Measurements from ENCODE around the gene FZD2.
"Not testable (repeated sequence)": the region's sequence is repeated elsewhere in the genome, so short reads cannot be mapped to it uniquely, and the experiment has no call there.

Gene FZD2

DNA sequence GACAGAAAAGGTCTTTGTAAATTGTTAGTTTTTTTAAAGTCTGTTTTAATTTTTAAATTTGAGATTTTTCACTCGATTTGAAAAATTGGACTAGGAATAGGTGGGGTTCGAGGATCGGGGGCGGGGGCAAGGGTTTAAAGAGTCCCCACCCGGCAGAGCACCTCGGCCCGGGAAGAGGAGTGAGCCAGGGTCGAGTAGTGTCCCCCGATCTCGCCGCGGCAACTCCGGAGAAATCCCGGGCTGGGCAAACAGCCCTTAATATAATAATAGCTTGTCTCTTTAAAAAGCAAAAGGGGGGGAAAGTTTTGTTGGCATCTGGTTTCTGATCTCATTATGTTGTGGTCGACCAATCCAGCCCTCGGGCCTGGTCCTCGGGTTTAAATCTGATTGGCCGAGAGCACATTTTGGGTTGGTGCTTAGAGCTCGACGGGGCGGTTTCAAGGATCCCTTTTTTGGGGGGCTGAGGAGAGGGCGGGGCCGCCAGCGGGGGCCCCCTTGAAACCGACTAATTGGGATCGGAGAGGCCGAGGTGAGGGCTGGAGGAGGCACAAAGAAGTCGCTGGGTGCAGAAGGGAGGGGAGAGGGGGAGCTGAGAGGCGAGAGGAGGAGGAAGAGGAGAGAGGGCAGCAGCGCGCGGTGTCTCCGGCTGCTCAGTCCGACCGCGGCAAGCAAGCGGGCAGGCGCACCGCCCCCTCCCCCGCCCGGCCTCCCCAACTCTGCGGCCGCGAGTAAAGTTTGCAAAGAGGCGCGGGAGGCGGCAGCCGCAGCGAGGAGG is at the start of gene FZD2:
Gene FZD2 (plus strand): TSS at position 653 of the 775 bp plus-strand sequence. CDS start 205 bp downstream, outside the sequence.
- Histone ChIP-seq H3K36me3 (ENCODE audit: insufficient read depth, low read length) (no peaks in the 10 kb centered on the region), H3K4me1 (ENCODE audit: insufficient read depth, low read length) (peaks cover 22% of the 10 kb centered on the region), H3K9ac (ENCODE audit: low read depth, low read length) (peak within 1 kb of the TSS; percentile 77), H3K9me3 (ENCODE audit: control insufficient read depth, insufficient read depth, low read length) (no peaks in the 10 kb centered on the region)

DNA sequence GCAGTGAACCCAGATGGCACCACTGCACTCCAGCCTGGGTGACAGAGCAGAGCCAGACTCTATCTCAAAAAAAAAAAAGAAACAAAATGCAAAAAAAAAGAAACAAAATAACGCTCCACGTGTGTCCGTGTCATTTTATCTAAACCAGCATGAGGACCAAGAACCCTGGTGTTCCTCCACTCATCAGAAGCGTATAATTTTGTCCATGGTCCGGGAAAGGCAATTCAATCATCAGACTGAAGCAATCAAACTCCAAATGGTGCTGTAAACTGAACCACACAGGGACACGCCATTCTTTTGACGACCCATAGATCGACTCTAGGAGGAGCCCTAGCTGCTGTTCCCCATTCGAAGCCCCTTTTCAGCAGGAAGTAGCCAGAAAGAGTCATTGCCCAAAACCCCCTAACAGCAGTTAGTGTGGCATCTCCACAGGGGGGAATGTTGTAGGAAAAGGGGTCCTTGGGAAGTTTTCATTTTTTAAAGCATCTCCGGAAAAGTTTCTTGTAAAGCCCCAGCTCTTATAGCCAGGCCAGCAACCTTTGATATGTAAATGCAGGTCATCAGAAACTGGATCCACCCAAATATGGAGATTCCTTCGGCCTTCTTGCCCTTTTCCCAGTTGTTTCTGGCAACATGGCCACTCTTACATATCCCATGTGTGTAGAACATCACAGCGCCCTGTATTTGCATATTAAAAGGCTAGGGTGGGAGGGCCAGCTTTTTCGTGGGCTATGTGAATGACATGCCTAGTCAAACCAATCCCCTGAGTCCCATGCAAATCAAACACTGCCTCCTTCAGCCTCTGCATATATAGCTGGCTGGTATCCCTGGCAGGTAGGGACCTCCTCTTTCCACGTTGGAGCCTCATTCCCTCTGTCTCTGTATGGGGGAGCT is 45.8 kb upstream of the FZD2 start:
- H3K36me3 ChIP-seq (ENCODE audit: insufficient read depth, low read length); H3K4me1 ChIP-seq (ENCODE audit: insufficient read depth, low read length); H3K9me3 ChIP-seq (ENCODE audit: control insufficient read depth, insufficient read depth, low read length): not testable (repeated sequence)
- H3K9ac ChIP-seq (ENCODE audit: low read depth, low read length): peak overlapping the region; percentile 53

DNA sequence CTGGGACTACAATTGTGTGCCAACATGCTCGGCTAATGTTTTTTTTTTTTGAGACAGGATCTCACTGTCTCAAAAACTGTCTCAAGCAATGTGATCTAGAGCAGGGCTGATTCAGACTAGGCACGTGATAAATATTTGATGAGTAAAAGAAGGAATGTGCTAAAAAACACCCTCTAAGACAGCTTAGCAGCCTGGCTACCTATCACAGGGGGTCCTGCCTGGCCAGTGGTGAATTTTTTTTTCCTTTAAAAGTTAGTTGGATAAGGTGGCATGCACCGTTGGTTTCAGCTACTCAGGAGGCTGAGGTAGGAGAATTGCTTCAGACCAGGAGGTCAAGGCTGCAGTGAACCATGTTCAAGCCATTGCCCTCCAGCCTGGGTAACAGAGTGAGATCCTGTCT is 39.3 kb upstream of the FZD2 start:
- Histone ChIP-seq H3K4me1 (ENCODE audit: insufficient read depth, low read length) (no peaks in the 10 kb centered on the region), H3K36me3 (ENCODE audit: insufficient read depth, low read length) (no peaks in the 10 kb centered on the region), H3K9ac (ENCODE audit: low read depth, low read length) (no peak overlapping the region), H3K9me3 (ENCODE audit: control insufficient read depth, insufficient read depth, low read length) (no peaks in the 10 kb centered on the region)

DNA sequence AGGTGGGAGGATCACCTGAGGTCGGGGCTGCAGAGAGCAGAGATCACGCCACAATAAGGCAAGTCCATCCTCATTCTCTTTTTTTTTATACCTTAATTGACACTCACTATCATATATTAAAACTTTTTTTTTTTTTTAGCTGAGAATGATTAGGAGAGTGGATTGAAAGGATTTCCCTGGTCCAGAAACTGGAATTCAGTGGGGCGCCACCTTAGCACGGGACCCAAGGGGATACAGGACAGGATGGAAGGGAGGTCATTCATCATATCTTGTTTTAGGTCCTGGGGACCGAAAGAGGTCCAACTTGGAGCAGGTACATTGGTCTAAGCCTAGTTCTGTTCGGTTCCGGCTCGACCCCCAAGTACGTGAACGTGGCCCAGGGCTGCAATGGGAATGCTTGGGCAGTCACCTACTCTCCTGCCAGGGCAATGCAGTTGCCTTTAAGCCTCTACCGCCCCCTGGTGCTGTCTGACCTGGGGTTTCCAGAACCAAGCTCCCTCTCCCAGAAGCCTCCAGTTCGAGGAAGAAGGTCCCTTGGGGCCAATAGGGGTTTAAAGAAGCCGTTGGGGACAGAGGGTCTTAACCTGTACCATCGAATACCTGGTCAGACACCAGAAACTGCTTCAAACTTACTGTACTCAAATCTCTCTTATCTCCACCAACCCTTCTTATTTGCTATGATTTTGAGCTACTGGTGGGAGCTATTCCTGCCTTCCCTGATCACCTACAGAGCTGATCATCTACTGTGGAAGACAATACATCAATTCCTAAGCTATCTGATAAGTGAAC is 34.2 kb upstream of the FZD2 start:
- Histone ChIP-seq H3K9ac (ENCODE audit: low read depth, low read length) (no peak overlapping the region), H3K36me3 (ENCODE audit: insufficient read depth, low read length) (no peaks in the 10 kb centered on the region), H3K4me1 (ENCODE audit: insufficient read depth, low read length) (no peaks in the 10 kb centered on the region), H3K9me3 (ENCODE audit: control insufficient read depth, insufficient read depth, low read length) (0 out of 2 replicates have a peak, but pooled peaks cover 5% of the 10 kb centered on the region)

DNA sequence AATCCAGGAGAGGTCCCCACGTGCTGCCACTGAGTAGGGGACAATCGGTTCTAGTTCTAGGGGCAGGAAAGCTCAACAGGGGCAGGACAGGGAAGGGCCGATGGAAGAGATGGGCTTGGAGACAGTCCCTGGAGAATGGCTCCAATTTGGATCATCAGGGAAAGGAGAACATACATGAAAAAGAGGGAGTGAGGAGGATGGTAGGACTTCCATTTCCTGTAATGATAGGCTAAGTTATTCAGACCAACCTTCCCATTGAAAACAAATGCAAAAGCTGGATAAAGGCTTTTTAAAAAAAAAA is 33.7 kb upstream of the FZD2 start:
- Histone ChIP-seq H3K9ac (ENCODE audit: low read depth, low read length) (no peak overlapping the region), H3K9me3 (ENCODE audit: control insufficient read depth, insufficient read depth, low read length) (0 out of 2 replicates have a peak, but pooled peaks cover 5% of the 10 kb centered on the region), H3K36me3 (ENCODE audit: insufficient read depth, low read length) (no peaks in the 10 kb centered on the region), H3K4me1 (ENCODE audit: insufficient read depth, low read length) (no peaks in the 10 kb centered on the region)

DNA sequence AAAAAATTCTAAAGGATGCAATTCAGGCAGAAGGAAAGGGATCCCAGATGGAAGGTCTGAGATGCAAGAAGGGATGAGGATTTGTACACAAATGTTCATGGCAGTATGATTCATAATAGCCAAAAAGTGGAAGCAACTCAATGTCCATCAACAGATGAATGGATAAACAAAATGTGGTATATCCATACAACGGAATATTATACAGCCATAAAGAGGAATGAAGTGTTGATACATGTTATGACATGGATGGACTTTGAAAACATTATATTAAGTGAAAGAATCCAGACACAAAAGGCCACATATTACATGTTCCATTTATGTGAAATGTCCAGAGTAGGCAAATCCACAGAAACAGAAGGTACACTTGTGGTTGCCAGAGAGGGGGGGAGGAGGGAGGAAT is 30.2 kb upstream of the FZD2 start:
- Histone ChIP-seq H3K4me1 (ENCODE audit: insufficient read depth, low read length) (no peaks in the 10 kb centered on the region), H3K9me3 (ENCODE audit: control insufficient read depth, insufficient read depth, low read length) (0 out of 2 replicates have a peak, but pooled peaks cover 5% of the 10 kb centered on the region), H3K36me3 (ENCODE audit: insufficient read depth, low read length) (no peaks in the 10 kb centered on the region), H3K9ac (ENCODE audit: low read depth, low read length) (no peak overlapping the region)

DNA sequence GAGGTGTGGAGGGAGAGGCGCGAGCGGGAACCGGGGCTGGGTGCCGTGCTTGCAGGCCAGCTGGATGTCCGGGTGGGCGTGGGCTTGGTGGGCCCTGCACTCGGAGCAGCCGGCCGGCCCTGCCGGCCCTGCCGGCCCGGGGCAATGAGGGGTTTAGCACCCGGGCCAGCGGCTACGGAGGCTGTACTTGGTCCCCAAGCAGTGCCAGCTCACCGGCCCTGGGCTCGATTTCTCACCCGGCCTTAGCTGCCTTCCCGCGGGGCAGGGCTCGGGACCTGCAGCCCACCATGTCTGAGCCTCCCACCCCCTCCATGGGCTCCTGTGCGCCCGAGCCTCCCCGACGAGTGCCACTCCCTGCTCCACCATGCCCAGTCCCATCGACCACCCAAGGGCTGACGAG is 29.3 kb upstream of the FZD2 start:
- Histone ChIP-seq H3K4me1 (ENCODE audit: insufficient read depth, low read length) (no peaks in the 10 kb centered on the region), H3K9me3 (ENCODE audit: control insufficient read depth, insufficient read depth, low read length) (0 out of 2 replicates have a peak, but pooled peaks cover 5% of the 10 kb centered on the region), H3K9ac (ENCODE audit: low read depth, low read length) (no peak overlapping the region), H3K36me3 (ENCODE audit: insufficient read depth, low read length) (no peaks in the 10 kb centered on the region)

DNA sequence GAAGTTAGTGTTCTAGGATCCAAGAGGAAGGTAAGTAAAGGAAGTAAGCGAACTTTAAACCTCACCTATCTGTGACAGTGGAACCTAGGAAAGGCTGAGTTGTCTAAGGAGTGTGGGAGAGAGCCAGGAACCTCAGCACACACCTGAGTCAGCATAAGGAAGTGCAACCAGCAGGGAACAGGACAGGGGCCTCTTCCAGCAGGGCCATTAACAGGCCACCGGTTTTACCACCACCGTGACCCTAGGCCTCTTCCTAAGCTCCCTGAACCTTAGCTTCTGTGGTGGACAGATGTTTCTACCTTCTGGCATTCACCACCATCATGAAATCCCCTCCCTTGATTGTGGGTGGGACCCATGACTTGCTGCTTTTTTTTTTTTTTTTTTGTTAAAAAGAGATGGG is 27.4 kb upstream of the FZD2 start:
- H3K4me1 ChIP-seq (ENCODE audit: insufficient read depth, low read length): peaks cover 6% of the 10 kb centered on the region; the same call in 1 of the 2 replicates
- no peaks in the 10 kb centered on the region for H3K36me3 ChIP-seq (ENCODE audit: insufficient read depth, low read length)
- H3K9ac ChIP-seq (ENCODE audit: low read depth, low read length): no peak overlapping the region

DNA sequence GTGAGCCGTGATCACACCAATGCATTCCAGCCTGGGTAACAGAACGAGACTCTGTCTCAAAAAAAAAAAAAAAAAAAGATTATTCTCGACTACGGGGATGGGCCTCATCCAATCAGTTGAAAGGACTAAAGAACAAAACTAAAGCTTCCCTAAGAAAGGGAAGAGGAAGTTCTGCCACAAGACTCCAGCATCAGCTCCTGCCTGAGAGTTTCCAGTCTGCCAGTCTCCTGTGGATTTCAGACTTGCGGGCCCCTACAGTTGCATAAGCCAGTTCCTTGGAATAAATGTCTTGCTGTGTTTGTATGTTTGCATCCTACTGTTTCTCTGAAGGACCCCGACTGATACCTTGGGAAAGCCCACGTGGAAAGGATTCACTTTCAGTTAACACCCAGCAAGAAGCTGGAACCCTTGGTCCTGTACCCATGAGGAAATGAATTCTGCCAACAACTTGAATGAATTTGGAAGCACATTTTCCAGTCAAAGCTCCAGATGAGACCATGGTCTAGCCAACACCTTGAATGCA is 26.3 kb upstream of the FZD2 start:
- Histone ChIP-seq H3K9ac (ENCODE audit: low read depth, low read length) (no peak overlapping the region), H3K4me1 (ENCODE audit: insufficient read depth, low read length) (peaks cover 10% of the 10 kb centered on the region), H3K9me3 (ENCODE audit: control insufficient read depth, insufficient read depth, low read length) (0 out of 2 replicates have a peak, but pooled peaks cover 5% of the 10 kb centered on the region), H3K36me3 (ENCODE audit: insufficient read depth, low read length) (no peaks in the 10 kb centered on the region)

More for the DNA sequence above, 27.4 kb upstream of the FZD2 start:
- 0 out of 2 replicates have a peak, but pooled peaks cover 5% of the 10 kb centered on the region for H3K9me3 ChIP-seq (ENCODE audit: control insufficient read depth, insufficient read depth, low read length)

DNA sequence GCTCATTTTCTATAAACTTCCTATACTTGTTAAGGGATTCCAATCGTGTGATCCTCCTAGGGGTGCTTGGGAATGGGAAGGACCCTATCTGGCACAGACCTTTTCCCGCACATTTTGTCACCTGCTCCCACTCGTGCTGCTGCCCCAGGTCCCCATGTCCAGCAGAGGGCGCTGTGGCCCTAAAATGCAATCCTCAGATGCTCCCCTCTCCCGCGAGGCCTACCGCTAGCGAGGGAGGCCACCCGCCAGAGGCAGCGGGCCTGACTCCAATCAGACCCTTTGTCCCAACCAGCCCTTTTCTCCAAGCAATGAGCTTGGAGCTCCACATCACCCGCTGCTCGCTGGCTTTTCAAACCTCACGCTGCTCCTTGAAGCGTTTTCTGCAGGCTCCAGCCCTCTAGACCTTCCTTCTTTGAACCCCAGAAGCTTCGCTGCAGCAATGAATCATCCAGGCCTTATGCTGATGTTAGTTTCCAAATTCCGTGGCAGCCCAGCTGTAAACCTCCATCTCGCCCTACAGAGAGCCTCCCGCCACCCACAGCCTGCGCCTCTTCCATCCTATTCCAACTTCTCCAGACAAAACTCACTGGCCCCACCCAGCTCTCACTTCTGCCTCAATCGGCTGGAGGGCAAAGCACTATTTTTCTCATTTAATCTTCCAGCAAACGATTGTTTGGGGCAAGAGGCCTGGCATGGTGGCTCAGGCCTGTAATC is 23.6 kb upstream of the FZD2 start:
- H3K4me1 ChIP-seq (ENCODE audit: insufficient read depth, low read length): peaks cover 20% of the 10 kb centered on the region
- no peaks in the 10 kb centered on the region; the same call in 1 of the 2 replicates for H3K9me3 ChIP-seq (ENCODE audit: control insufficient read depth, insufficient read depth, low read length)
- peak overlapping the region; percentile 4; the same call in 1 of the 2 replicates for H3K9ac ChIP-seq (ENCODE audit: low read depth, low read length)
- no peaks in the 10 kb centered on the region for H3K36me3 ChIP-seq (ENCODE audit: insufficient read depth, low read length)

DNA sequence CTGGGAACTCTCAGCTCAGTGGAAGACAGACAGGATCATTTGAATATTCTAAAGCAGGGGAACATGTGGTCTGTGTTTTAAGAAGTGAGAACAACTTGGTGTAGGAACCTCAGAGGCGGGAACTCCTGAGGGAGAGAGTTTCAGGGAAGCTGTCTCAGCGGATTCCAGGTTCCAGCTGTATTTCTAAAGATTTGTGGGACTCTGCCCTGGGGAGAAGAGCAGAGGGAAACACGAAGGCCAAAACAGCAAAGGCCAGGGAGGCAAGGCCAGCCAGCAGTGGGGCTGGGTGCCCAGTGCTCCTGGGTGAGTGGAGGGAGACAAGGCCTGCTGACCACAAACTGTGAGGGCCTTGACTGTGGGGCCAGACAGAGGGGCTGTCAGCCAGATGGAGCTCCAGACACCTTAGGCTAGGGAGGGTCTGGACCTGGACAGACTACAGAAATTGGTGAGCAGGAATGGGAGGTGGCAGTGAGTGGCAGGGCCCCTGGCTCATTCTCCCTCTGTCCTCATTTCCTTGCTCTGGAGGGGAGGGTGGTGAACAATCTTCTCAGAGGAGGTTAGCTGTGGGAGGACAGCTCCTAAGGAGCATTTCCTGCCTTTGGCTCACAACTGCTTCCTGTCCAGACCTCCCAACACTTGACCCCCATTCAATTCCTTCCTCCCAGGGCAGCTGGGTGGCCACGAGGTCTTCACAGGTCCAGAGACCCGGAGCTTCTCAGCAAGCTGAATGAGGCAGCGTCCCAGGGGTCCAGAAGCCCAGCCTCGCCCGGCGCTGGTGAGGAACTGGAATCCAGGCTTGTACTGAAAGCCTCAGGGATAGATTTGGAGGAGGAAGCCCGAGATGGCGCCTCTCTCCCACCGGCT is 21.0 kb upstream of the FZD2 start:
- Histone ChIP-seq H3K36me3 (ENCODE audit: insufficient read depth, low read length) (no peaks in the 10 kb centered on the region), H3K9me3 (ENCODE audit: control insufficient read depth, insufficient read depth, low read length) (no peaks in the 10 kb centered on the region; the same call in 1 of the 2 replicates), H3K4me1 (ENCODE audit: insufficient read depth, low read length) (peaks cover 33% of the 10 kb centered on the region), H3K9ac (ENCODE audit: low read depth, low read length) (no peak overlapping the region)

DNA sequence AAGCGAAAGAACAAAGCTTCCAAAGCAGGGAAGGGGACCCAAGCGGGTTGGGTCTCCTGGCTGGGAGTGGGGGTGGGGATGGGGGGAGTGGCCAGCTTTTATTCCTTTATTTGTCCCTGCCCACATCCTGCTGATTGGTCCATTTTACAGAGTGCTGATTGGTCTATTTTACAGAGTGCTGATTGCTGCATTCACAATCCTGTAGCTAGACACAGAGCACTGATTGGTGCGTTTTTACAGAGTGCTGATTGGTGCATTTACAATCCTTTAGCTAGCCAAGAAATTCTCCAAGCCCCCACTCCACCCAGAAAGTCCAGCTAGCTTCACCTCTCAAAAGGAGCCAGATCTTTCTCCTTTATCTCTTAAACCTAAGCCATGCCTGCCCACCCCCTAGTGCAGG is 19.4 kb upstream of the FZD2 start:
- H3K4me1 ChIP-seq (ENCODE audit: insufficient read depth, low read length): peaks cover 43% of the 10 kb centered on the region
- H3K9ac ChIP-seq (ENCODE audit: low read depth, low read length); H3K9me3 ChIP-seq (ENCODE audit: control insufficient read depth, insufficient read depth, low read length); H3K36me3 ChIP-seq (ENCODE audit: insufficient read depth, low read length): not testable (repeated sequence)

DNA sequence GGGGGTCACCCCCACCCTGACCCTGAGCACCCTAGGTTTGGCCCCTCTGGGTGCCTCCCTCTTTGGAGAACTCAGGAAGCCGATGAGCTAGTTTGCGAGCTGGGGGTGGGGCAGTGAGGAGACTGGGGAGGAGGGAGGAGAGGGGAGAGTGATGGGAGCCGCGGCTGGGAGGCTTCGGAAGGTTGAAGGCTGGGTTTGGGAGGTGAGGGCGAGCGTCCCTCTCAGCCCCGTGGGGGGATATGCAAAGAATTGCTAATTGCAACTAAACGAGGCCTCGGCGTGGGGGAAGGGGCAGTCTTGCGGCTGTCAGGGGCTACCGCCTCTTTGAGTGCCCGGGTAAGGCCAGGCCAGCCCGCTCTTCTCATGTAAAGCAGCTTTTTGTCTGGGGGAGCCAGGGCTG is 17.6 kb upstream of the FZD2 start:
- peaks cover 52% of the 10 kb centered on the region for H3K4me1 ChIP-seq (ENCODE audit: insufficient read depth, low read length)
- no peaks in the 10 kb centered on the region; the same call in 1 of the 2 replicates for H3K9me3 ChIP-seq (ENCODE audit: control insufficient read depth, insufficient read depth, low read length)
- H3K9ac ChIP-seq (ENCODE audit: low read depth, low read length): peak overlapping the region; percentile 19; the same call in 1 of the 2 replicates
- H3K36me3 ChIP-seq (ENCODE audit: insufficient read depth, low read length): no peaks in the 10 kb centered on the region
